HepG2 (cell line): ENCODE measurements around the gene LRBA. TPM values are rescaled to one million over a fixed set of nuclear protein-coding genes. Genes with fewer than 3 reads are reported as not detected.

Source experiments
- ATAC-seq: fragments of 200-7000 bp; cut with Tn5 transposase; 3 replicates; pipeline ENCODE4 v1.9.1; 2020; ENCODE audit warnings: mild to moderate bottlenecking, moderate library complexity
- BruUV-seq: library from RNA; stranded (reverse); fragments of 400-500 nt; replicated peaks from 2 replicates; lab custom pipeline; 2021; lab: Mats Ljungman, UMichigan
- CTCF ChIA-PET: fragments of 300-600 bp; formaldehyde crosslinking; extraction: SDS; loops from one replicate; lab custom pipeline; 2021; ENCODE audit warnings: low total read pairs, inconsistent platforms, low intra/inter-chr PET ratio; lab: Yijun Ruan, JAX
- POLR2A ChIA-PET: fragments of 350-600 bp; sonication (Branson Sonifier 250); formaldehyde crosslinking; loops from one replicate; lab custom pipeline; 2020; ENCODE audit warnings: antibody characterized with exemption, inconsistent platforms; lab: Yijun Ruan, JAX
- DNase-seq: peaks from one replicate; pipeline ENCODE4 v3.0.0-alpha.2; 2015; ENCODE audit warnings: low spot score
- FAIRE-seq: peaks from 3 replicates; lab custom pipeline; 2011; peaks lifted over from hg19 to GRCh38; lab: Jason Lieb, UNC
- H2AFZ ChIP-seq: one replicate; pipeline ENCODE4 v1.6.1; 2011; ENCODE audit warnings: low read length, inconsistent platforms
- H3K27ac ChIP-seq: fragments of 300-600 bp; 3 replicates; pipeline ENCODE4 v1.8.0; 2011; ENCODE audit warnings: mixed run types, mild to moderate bottlenecking, mixed read lengths, low read length, inconsistent platforms; ENCODE audit not compliant: insufficient read depth; ENCODE audit errors: extremely low read length
- H3K27me3 ChIP-seq, 2 experiments: fragments of 200-600 bp in 1 of 2; 2 replicates in 1 of 2; 3 replicates in 1 of 2; pipeline versions ENCODE4 v1.6.0 to v1.8.0; 2011; ENCODE audit warnings: low read length in 2 of 2, mild to moderate bottlenecking in 2 of 2, moderate library complexity in 2 of 2, inconsistent platforms in 1 of 2; ENCODE audit not compliant: insufficient read depth in 2 of 2, control insufficient read depth in 1 of 2
- H3K36me3 ChIP-seq, 2 experiments: fragments of 200-600 bp in 1 of 2; replicated peaks in 1 of 2; 2 replicates in 1 of 2; 3 replicates in 1 of 2; pipeline versions ENCODE4 v1.5.1 to v1.8.0; 2011; ENCODE audit warnings: low read length in 2 of 2, inconsistent platforms in 1 of 2; ENCODE audit not compliant: insufficient read depth in 2 of 2, control insufficient read depth in 1 of 2
- H3K4me1 ChIP-seq: 2 replicates; pipeline ENCODE4 v1.5.1; 2012; ENCODE audit warnings: low read length, inconsistent platforms; ENCODE audit not compliant: insufficient read depth
- H3K4me2 ChIP-seq: 2 replicates; pipeline ENCODE4 v1.6.0; 2011; ENCODE audit warnings: low read depth, low read length, inconsistent platforms
- H3K4me3 ChIP-seq, 3 experiments: fragments of 200-600 bp in 1 of 3; sonication (generic), shearing (Covaris generic) in 1 of 3; replicated peaks in 1 of 3; 2 replicates each; pipeline ENCODE4 v1.5.1; 2011 to 2016; ENCODE audit warnings: low read length in 3 of 3, inconsistent platforms in 2 of 3, low read depth in 2 of 3, mild to moderate bottlenecking in 2 of 3, control low read depth in 1 of 3, mixed read lengths in 1 of 3; ENCODE audit not compliant: insufficient read depth in 1 of 3
- H3K79me2 ChIP-seq: one replicate; pipeline ENCODE4 v1.6.1; 2011; ENCODE audit warnings: low read length, inconsistent platforms; ENCODE audit not compliant: insufficient read depth
- H3K9ac ChIP-seq: 2 replicates; pipeline ENCODE4 v1.6.0; 2011; ENCODE audit warnings: mild to moderate bottlenecking, low read depth, low read length, inconsistent platforms; ENCODE audit not compliant: insufficient read depth
- H3K9me3 ChIP-seq: 2 replicates; pipeline ENCODE4 v1.5.1; 2012; ENCODE audit warnings: mild to moderate bottlenecking, low read length
- H4K20me1 ChIP-seq: 2 replicates; pipeline ENCODE4 v1.6.0; 2011; ENCODE audit warnings: inconsistent platforms, mild to moderate bottlenecking, low read length, moderate library complexity; ENCODE audit not compliant: insufficient read depth
- ARNT2 ChIP-seq: sonication (generic); formaldehyde crosslinking; IDR thresholded peaks from 2 replicates; pipeline ENCODE4 v1.8.0; 2022; ENCODE audit warnings: mild to moderate bottlenecking, low read depth, missing genetic modification reagents, moderate library complexity
- HNF4A ChIP-seq: sonication (generic); formaldehyde crosslinking; IDR thresholded peaks from 2 replicates; pipeline ENCODE4 v1.4.0; 2020; ENCODE audit warnings: missing genetic modification reagents
- MAF1 ChIP-seq: sonication (generic); formaldehyde crosslinking; IDR thresholded peaks from 2 replicates; pipeline ENCODE4 v1.5.0; 2020; ENCODE audit warnings: missing genetic modification reagents, borderline replicate concordance
- MZF1 ChIP-seq: sonication (generic); formaldehyde crosslinking; IDR thresholded peaks from 2 replicates; pipeline ENCODE4 v1.8.1; 2023; ENCODE audit warnings: mild to moderate bottlenecking, missing genetic modification reagents, borderline replicate concordance
- NPAS2 ChIP-seq: sonication (generic); formaldehyde crosslinking; IDR thresholded peaks from 2 replicates; pipeline ENCODE4 v1.8.0; 2022; ENCODE audit warnings: mild to moderate bottlenecking, missing genetic modification reagents, borderline replicate concordance
- RBFOX2 ChIP-seq: fragments of 200-400 bp; formaldehyde crosslinking; IDR thresholded peaks from 2 replicates; pipeline ENCODE4 v1.6.1; 2017; ENCODE audit warnings: low read depth, mild to moderate bottlenecking, low read length
- RORA ChIP-seq: sonication (generic); formaldehyde crosslinking; IDR thresholded peaks from 2 replicates; pipeline ENCODE4 v1.5.0; 2020; ENCODE audit warnings: mild to moderate bottlenecking, missing genetic modification reagents, moderate library complexity
- SETDB1 ChIP-seq: sonication (generic); formaldehyde crosslinking; IDR thresholded peaks from 2 replicates; pipeline ENCODE4 v1.5.1; 2020; ENCODE audit warnings: missing genetic modification reagents, mild to moderate bottlenecking, borderline replicate concordance
- TAF15 ChIP-seq: fragments of 200-400 bp; formaldehyde crosslinking; IDR thresholded peaks from one replicate; pipeline ENCODE4 v1.6.1; 2018; ENCODE audit warnings: mild to moderate bottlenecking, low read depth, low read length; ENCODE audit not compliant: poor library complexity, severe bottlenecking
- TBL1XR1 ChIP-seq: fragments of 150-350 bp; IDR thresholded peaks from 2 replicates; pipeline ENCODE4 v1.6.1; 2014; ENCODE audit warnings: borderline replicate concordance, low read length; ENCODE audit not compliant: partially characterized antibody
- ZFP36L2 ChIP-seq: sonication (generic); formaldehyde crosslinking; IDR thresholded peaks from 2 replicates; pipeline ENCODE4 v1.4.0; 2020; ENCODE audit warnings: missing genetic modification reagents
- ZFP90 ChIP-seq: sonication (generic); formaldehyde crosslinking; IDR thresholded peaks from 2 replicates; pipeline ENCODE4 v1.8.0; 2022; ENCODE audit warnings: missing genetic modification reagents, mild to moderate bottlenecking, inconsistent platforms, borderline replicate concordance
- ZNF792 ChIP-seq: IDR thresholded peaks from 2 replicates; pipeline ENCODE4 v1.6.1; 2016
- WGBS: methylation state at CpG from one replicate; pipeline ENCODE4 v1.1.6; 2017; ENCODE audit warnings: low lambda C conversion rate; 5-methylcytosine and 5-hydroxymethylcytosine counted together
- in situ Hi-C: cut with HindIII; loops from 2 replicates; pipeline ENCODE4 v1.10.0; 2017; ENCODE audit warnings: low pct_unique_long_range_greater_than_20kb; ENCODE audit not compliant: extremely low pct_ligation_motif_present
- intact Hi-C: fragments of 100-400 bp; cut with micrococcal nuclease; formaldehyde crosslinking; loops from one replicate; pipeline ENCODE4 v1.10.0; 2022; ENCODE audit not compliant: unreplicated experiment
- polyA plus RNA-seq, 8 experiments: library from polyadenylated mRNA; depleted of rRNA in 3 of 8; stranded (reverse) in 7 of 8; unstranded in 1 of 8; fragments of >200 nt; fragmentation: Illumina TruSeq in 4 of 8; extraction: Trizol in 4 of 8; gene quantifications; 2 replicates each; pipeline versions ENCODE4 v1.2.1 to v1.2.3, GENCODE V29; 2011 to 2016; ENCODE audit warnings: low read depth in 4 of 8, missing spikeins in 1 of 8, mixed read lengths in 1 of 8; ENCODE audit not compliant: insufficient read depth in 1 of 8
- total RNA-seq, 5 experiments: library from RNA; depleted of rRNA; stranded (reverse); fragments of >200 nt; fragmentation: Illumina TruSeq; extraction: Trizol; gene quantifications; 2 replicates each; pipeline ENCODE4 v1.2.3, GENCODE V29; 2016; ENCODE audit warnings: low read depth in 1 of 5
- TF ChIP-seq, protein P1 (sequence below): sonication (generic); formaldehyde crosslinking; IDR thresholded peaks from 2 replicates; pipeline ENCODE4 v1.5.0; 2020; ENCODE audit warnings: mild to moderate bottlenecking, missing genetic modification reagents, borderline replicate concordance
- TF ChIP-seq, protein P2 (sequence below): sonication (generic); formaldehyde crosslinking; IDR thresholded peaks from 2 replicates; pipeline ENCODE4 v1.4.0; 2020; ENCODE audit warnings: missing genetic modification reagents

LRBA gene
- total and polyA plus RNA-seq, 2 of the 13 experiments (the other 11 are each of a cell fraction or from before 2014, with no cell fraction given) = 21.0 to 37.2 TPM

DNA sequence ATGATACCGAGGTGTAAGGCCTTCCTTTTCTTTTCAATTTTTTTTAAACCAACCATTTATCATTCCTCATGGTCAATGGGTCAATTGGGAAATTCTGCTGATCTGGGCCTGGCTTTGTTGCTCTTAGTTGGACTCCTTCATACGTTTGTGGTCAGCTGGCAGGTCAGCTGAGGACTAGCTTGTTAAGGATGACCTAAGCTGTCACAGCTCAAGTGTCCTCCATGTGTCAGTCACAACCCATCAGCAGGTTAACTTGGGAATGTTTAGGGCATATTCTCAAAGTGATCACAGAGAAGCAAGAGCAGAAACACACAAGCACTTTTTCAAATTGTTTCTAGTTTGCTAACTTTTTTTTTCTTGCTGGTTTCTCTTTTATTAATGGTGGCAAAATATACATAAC, 550.6 kb downstream of the LRBA start:
- Histone ChIP-seq H3K9ac (no peak overlapping the region), H3K36me3 (no peaks in the 10 kb centered on the region; a peak in 1 of 5 replicates), H3K27me3 (no peaks in the 10 kb centered on the region), H3K4me3 (no peak overlapping the region), H3K79me2 (no peaks in the 10 kb centered on the region), H2AFZ (no peak overlapping the region), H3K9me3 (no peaks in the 10 kb centered on the region), H4K20me1 (no peaks in the 10 kb centered on the region), H3K4me2 (no peak overlapping the region), H3K27ac (no peak overlapping the region), H3K4me1 (peaks cover 7% of the 10 kb centered on the region; the same call in 1 of the 2 replicates)
- intact Hi-C loops = no loop called here
- WGBS = 80% methylated on average over 2 of the region's 2 CpGs
- POLR2A ChIA-PET = no interaction called here
- DNase-seq (no peak), FAIRE-seq (no peak), ATAC-seq (no peak)
- CTCF ChIA-PET = no interaction called here
- no TSS peak for BruUV-seq
- in situ Hi-C loops = no loop called here
- no peak for TF ChIP-seq ARNT2 (CRISPR knock-in tag)
- TF ChIP-seq ZFP90 (CRISPR knock-in tag) = no peak
- no peak for TF ChIP-seq RBFOX2
- TF ChIP-seq ZNF792 (CRISPR knock-in tag) = no peak
- TF ChIP-seq, protein P1, sequence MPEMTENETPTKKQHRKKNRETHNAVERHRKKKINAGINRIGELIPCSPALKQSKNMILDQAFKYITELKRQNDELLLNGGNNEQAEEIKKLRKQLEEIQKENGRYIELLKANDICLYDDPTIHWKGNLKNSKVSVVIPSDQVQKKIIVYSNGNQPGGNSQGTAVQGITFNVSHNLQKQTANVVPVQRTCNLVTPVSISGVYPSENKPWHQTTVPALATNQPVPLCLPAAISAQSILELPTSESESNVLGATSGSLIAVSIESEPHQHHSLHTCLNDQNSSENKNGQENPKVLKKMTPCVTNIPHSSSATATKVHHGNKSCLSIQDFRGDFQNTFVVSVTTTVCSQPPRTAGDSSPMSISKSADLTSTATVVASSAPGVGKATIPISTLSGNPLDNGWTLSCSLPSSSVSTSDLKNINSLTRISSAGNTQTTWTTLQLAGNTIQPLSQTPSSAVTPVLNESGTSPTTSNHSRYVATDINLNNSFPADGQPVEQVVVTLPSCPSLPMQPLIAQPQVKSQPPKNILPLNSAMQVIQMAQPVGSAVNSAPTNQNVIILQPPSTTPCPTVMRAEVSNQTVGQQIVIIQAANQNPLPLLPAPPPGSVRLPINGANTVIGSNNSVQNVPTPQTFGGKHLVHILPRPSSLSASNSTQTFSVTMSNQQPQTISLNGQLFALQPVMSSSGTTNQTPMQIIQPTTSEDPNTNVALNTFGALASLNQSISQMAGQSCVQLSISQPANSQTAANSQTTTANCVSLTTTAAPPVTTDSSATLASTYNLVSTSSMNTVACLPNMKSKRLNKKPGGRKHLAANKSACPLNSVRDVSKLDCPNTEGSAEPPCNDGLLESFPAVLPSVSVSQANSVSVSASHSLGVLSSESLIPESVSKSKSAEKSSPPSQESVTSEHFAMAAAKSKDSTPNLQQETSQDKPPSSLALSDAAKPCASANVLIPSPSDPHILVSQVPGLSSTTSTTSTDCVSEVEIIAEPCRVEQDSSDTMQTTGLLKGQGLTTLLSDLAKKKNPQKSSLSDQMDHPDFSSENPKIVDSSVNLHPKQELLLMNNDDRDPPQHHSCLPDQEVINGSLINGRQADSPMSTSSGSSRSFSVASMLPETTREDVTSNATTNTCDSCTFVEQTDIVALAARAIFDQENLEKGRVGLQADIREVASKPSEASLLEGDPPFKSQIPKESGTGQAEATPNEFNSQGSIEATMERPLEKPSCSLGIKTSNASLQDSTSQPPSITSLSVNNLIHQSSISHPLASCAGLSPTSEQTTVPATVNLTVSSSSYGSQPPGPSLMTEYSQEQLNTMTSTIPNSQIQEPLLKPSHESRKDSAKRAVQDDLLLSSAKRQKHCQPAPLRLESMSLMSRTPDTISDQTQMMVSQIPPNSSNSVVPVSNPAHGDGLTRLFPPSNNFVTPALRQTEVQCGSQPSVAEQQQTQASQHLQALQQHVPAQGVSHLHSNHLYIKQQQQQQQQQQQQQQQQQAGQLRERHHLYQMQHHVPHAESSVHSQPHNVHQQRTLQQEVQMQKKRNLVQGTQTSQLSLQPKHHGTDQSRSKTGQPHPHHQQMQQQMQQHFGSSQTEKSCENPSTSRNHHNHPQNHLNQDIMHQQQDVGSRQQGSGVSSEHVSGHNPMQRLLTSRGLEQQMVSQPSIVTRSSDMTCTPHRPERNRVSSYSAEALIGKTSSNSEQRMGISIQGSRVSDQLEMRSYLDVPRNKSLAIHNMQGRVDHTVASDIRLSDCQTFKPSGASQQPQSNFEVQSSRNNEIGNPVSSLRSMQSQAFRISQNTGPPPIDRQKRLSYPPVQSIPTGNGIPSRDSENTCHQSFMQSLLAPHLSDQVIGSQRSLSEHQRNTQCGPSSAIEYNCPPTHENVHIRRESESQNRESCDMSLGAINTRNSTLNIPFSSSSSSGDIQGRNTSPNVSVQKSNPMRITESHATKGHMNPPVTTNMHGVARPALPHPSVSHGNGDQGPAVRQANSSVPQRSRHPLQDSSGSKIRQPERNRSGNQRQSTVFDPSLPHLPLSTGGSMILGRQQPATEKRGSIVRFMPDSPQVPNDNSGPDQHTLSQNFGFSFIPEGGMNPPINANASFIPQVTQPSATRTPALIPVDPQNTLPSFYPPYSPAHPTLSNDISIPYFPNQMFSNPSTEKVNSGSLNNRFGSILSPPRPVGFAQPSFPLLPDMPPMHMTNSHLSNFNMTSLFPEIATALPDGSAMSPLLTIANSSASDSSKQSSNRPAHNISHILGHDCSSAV (CRISPR knock-in tag) = no peak
- TF ChIP-seq MAF1 (CRISPR knock-in tag) = no peak
- no peak for TF ChIP-seq TAF15
- TF ChIP-seq, protein P2, sequence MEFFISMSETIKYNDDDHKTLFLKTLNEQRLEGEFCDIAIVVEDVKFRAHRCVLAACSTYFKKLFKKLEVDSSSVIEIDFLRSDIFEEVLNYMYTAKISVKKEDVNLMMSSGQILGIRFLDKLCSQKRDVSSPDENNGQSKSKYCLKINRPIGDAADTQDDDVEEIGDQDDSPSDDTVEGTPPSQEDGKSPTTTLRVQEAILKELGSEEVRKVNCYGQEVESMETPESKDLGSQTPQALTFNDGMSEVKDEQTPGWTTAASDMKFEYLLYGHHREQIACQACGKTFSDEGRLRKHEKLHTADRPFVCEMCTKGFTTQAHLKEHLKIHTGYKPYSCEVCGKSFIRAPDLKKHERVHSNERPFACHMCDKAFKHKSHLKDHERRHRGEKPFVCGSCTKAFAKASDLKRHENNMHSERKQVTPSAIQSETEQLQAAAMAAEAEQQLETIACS = no peak
- no peak for TF ChIP-seq HNF4A (CRISPR knock-in tag)
- no peak for TF ChIP-seq NPAS2 (CRISPR knock-in tag)
- TF ChIP-seq TBL1XR1 = no peak
- TF ChIP-seq SETDB1 (CRISPR knock-in tag) = no peak
- TF ChIP-seq ZFP36L2 (CRISPR knock-in tag) = no peak
- no peak for TF ChIP-seq RORA (CRISPR knock-in tag)
- TF ChIP-seq MZF1 = no peak
